GM12801 (cell line): Measurements from ENCODE around the gene SEMA7A.

Experiments used
- TF ChIP-seq, protein P1 (sequence below): IDR thresholded peaks from one replicate; pipeline ENCODE4 v1.5.1; 2011; ENCODE audit warnings: control low read depth; ENCODE audit not compliant: insufficient read length; ENCODE audit errors: extremely low read depth

The SEMA7A gene

DNA sequence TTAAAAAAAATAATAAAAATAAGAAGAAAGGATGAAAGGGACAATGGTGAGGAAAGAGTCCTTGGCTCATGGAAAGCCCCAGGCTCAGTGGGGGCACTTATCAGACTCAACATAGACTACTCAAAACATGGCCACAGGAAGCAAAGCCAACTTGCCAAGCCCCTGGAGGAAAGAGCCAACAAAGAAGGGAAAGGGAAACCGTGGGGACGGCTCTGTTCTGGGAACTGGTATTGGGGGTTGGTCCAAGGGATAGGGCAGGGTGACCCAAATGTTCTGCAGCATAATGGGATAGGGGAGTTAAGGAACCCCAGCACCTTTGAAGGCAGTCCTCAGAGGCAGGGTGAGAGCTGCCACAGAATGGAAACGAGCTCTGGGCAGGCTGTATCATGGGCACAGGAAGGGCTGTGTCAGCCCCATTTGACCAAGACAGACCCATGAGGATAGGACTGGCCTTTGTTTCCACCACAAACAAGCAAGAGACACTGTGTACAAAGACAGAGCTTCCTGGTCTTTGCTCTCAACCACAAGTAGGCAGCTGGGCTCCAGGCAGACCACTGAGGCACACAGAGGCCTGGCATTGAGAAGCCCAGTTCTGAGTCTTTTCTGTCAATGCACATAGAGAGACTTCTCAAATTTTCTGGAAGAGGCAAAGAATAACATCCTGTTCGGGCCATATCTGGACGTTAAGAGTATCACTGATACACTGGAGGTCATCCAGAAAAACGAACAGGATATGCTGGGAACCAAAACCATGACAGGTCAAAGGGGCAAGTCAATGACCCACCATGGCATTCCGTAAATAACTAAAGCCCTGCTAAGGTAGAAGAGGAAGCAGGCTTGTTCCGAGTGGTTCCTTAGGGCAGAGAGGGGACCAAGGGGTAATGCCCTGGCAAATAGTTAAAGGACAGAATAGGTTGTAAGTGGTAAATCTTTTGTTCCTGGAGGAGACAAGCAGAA is 10.6 kb upstream of the SEMA7A start:
- TF ChIP-seq, protein P1, sequence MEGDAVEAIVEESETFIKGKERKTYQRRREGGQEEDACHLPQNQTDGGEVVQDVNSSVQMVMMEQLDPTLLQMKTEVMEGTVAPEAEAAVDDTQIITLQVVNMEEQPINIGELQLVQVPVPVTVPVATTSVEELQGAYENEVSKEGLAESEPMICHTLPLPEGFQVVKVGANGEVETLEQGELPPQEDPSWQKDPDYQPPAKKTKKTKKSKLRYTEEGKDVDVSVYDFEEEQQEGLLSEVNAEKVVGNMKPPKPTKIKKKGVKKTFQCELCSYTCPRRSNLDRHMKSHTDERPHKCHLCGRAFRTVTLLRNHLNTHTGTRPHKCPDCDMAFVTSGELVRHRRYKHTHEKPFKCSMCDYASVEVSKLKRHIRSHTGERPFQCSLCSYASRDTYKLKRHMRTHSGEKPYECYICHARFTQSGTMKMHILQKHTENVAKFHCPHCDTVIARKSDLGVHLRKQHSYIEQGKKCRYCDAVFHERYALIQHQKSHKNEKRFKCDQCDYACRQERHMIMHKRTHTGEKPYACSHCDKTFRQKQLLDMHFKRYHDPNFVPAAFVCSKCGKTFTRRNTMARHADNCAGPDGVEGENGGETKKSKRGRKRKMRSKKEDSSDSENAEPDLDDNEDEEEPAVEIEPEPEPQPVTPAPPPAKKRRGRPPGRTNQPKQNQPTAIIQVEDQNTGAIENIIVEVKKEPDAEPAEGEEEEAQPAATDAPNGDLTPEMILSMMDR = no peak

DNA sequence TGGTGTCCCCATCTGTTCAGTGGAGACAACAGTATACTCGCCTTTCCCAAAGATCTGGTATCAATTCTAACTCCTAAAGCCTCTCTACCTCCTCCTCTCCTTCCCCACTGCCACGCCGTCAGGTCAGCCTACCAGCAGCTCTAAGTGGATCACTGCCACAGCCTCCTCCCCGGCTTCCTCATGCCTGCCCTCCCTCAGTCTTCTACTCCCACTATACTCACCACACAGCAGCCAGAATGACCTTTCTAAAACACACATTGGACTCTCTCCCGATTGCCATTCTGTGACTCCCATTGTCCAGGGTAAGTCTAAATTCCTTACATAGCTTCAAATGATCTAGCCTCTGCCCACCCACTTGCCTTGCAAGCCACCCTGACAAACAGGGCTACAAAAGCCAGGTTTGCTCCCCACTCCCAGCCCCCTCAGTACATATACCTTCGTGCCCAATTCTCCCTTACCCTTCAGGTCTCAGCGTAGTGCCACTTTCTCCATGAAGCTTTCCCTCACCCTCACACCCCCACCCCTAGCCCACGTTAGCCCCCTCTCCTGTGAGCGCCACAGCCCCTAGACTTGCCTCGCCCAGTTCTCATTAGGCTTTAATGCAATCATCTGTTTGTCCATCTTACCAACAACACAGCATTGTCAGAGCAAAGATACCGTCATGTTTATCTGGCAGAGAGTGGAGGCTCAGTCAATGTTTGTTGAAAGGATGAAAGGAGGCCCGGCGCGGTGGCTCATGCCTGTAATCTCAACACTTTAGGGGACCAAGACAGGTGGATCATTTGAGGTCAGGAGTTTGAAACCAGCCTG is 9.5 kb upstream of the SEMA7A start:
- TF ChIP-seq, protein P1 = no peak

DNA sequence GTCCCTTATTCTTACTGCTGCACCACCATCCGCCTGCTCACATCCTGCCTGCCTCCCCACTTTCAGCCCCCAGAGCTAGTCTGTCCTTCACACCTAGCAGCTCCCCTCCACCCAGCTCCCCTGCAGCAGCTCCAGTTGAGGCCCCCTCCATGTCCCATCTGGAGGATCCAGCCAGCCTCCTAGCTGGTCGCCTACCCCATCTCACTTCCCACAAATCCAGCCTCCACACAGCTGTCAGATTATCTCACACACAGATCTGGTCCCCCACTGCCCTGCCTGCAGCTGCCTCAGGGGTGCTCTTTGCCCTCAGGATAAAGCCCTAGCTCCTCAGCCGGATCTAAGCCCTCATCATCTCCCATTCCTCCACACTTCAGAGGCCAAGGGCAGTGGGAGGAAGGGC is 8.8 kb upstream of the SEMA7A start:
- TF ChIP-seq, protein P1 = no peak

DNA sequence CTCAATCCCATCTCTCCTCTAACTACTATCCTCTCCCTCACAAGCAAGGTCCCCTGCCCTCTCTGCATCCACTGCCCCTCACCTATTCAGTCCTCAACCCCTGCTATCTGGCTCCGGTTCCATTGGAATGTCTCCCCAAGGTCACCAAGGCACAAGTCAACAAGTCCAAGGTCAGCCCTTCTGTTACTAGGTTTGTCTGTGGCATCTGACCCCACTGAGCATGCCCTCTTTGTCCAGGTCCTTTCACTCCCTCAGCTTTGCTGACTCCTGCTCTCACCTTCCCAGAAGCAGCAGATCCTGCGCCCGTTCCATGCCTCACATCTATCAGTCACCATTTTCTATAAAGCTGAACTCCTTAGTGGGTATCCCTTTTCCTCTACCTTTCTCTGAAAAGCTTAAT is 8.3 kb upstream of the SEMA7A start:
- TF ChIP-seq, protein P1 = no peak

GRCh38 chr15:74441248-74441941 is 7.6 kb upstream of the SEMA7A start:
- TF ChIP-seq, protein P1 = no peak

GRCh38 chr15:74438721-74439316 is 5.1 kb upstream of the SEMA7A start:
- TF ChIP-seq, protein P1 = no peak
